ENCODE data around the gene PGGHG.

Gene PGGHG

GRCh38 chr11:285021-285893 is 3.7 kb upstream of the PGGHG start:
- no peak for DNase-seq (ENCODE audit: low read depth)

GRCh38 chr11:285894-286220 is 3.1 kb upstream of the PGGHG start:
- no peak for DNase-seq (ENCODE audit: low read depth)

GRCh38 chr11:286977-287820 is 1.7 kb upstream of the PGGHG start:
- DNase-seq (ENCODE audit: low read depth), result peak; percentile 69

GRCh38 chr11:287821-288477 is 977 bp upstream of the PGGHG start:
- DNase-seq (ENCODE audit: low read depth), result peak; percentile 68

- DNase-seq (ENCODE audit: low read depth), result peak; percentile 51
Measured at GRCh38 chr11:289398-289711, 429 bp downstream of the PGGHG start.

- no peak for DNase-seq (ENCODE audit: low read depth)
Measured at GRCh38 chr11:289712-290620, 1.0 kb downstream of the PGGHG start.

- no peak for DNase-seq (ENCODE audit: low read depth)
Measured at GRCh38 chr11:290621-291231, 1.8 kb downstream of the PGGHG start.

- DNase-seq (ENCODE audit: low read depth), result no peak
Measured at GRCh38 chr11:291281-292210, 2.6 kb downstream of the PGGHG start.

- no peak for DNase-seq (ENCODE audit: low read depth)
Measured at GRCh38 chr11:292211-293121, 3.5 kb downstream of the PGGHG start.

GRCh38 chr11:293271-293851 is 4.4 kb downstream of the PGGHG start:
- DNase-seq (ENCODE audit: low read depth), result no peak

- no peak for DNase-seq (ENCODE audit: low read depth)
Measured at GRCh38 chr11:293852-294661, 5.1 kb downstream of the PGGHG start.

- DNase-seq (ENCODE audit: low read depth), result no peak
Measured at GRCh38 chr11:294780-295179, 5.9 kb downstream of the PGGHG start.

GRCh38 chr11:295351-296170 is 6.6 kb downstream of the PGGHG start:
- DNase-seq (ENCODE audit: low read depth), result no peak

- no peak for DNase-seq (ENCODE audit: low read depth)
Measured at GRCh38 chr11:296171-297050, 7.5 kb downstream of the PGGHG start.

GRCh38 chr11:297051-297585 is 8.2 kb downstream of the PGGHG start:
- DNase-seq (ENCODE audit: low read depth), result no peak
